Right lobe of liver (tissue), 4 donors: ENCODE data around the gene CTBP1.

Experiments
- POLR2A ChIP-seq: fragments of 450-650 bp; IDR thresholded peaks from one replicate; pipeline ENCODE4 v1.6.1; 2017; ENCODE audit warnings: antibody characterized with exemption, mild to moderate bottlenecking
- TF ChIP-seq, protein P1 (sequence below), 4 donors: fragments of 200-600 bp in 3 of 4; fragments of 450-650 bp in 1 of 4; IDR thresholded peaks; one replicate each; pipeline versions ENCODE4 v1.5.1 to v1.8.0; 2016 to 2022; ENCODE audit warnings: antibody characterized with exemption in 4 of 4, mild to moderate bottlenecking in 2 of 4
- donor health status: DM: no; HTN: no; CAD: no.
- donor health status: DM: no; HTN: no; CAD: no.
- donor health status: DM: no; HTN: yes; CAD: no.

DNA sequence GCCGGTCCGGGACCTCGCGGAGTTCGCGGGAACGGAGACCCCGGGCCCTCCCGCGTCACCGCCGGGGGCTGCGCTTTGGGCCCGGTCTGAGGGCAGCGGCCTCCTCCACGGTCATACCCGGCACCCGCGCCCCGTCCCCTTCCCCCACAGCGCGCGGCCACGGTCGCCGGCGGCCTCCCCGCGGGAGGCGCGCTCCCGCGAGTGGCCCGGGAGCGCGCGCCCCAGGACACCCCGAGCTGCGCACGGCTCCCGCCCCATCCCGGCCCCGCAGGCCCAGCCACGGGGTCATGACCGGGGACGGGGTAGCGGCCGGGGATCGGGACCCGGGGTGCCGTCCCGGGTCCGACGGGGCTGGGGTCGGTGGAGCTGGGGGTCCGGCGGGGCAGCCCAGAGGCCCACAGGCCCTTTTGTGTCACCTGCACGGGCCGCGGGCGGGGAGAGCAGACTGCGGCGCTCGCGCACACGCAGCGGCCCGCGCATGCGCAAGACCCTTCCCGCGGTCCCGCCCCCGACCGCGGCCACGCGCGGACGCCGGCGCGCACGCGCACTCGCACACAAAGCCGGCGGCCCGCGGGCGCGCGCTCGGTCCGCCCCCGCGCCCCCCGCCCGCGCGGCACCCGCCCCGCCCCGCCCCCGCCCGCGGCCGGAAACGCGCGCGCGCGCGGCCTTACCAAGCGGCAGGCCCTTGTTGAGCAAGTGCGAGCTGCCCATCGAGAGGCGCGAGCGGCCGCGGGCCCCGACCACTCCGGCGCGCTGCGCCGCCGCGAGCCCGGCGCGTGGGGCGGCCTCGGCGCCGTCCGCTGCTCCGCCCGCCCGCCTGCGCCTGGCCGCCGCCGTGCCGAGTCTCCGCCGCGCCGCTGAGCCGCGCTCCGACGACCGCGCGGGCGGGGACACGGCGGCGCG, at the start of gene CTBP1:
- TF ChIP-seq, protein P1, sequence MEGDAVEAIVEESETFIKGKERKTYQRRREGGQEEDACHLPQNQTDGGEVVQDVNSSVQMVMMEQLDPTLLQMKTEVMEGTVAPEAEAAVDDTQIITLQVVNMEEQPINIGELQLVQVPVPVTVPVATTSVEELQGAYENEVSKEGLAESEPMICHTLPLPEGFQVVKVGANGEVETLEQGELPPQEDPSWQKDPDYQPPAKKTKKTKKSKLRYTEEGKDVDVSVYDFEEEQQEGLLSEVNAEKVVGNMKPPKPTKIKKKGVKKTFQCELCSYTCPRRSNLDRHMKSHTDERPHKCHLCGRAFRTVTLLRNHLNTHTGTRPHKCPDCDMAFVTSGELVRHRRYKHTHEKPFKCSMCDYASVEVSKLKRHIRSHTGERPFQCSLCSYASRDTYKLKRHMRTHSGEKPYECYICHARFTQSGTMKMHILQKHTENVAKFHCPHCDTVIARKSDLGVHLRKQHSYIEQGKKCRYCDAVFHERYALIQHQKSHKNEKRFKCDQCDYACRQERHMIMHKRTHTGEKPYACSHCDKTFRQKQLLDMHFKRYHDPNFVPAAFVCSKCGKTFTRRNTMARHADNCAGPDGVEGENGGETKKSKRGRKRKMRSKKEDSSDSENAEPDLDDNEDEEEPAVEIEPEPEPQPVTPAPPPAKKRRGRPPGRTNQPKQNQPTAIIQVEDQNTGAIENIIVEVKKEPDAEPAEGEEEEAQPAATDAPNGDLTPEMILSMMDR (IDR thresholded peaks at IDR 0.05) = no peak
- TF ChIP-seq POLR2A = peak; percentile 80
